ENCODE data around the gene RBM33.

- TF ChIP-seq CTCF (conservative IDR thresholded peaks at IDR 0.05; ENCODE audit: low read depth, low read length) (no peak), ELK1 (IDR thresholded peaks at IDR 0.05; ENCODE audit: borderline replicate concordance, low read depth, low read length) (no peak), BHLHE40 (IDR thresholded peaks at IDR 0.05; ENCODE audit: low read depth, low read length) (no peak), RAD21 (IDR thresholded peaks at IDR 0.05; ENCODE audit: low read length) (no peak), CHD1 (IDR thresholded peaks at IDR 0.05; ENCODE audit: low read depth, low read length) (no peak), RFX5 (IDR thresholded peaks at IDR 0.05; ENCODE audit: low read depth, low read length) (no peak), MAFK (IDR thresholded peaks at IDR 0.05; ENCODE audit: low read depth, low read length) (no peak), SMC3 (IDR thresholded peaks at IDR 0.05; ENCODE audit: low read depth, low read length) (no peak)
Measured at GRCh38 chr7:155699180-155699579, 54.7 kb downstream of the RBM33 start.
